AML-193 (cell line): ENCODE measurements around the gene MSANTD2.

Source experiments
- DNase-seq, 2 experiments: peaks; one replicate each; lab custom pipeline; 2025; lab: John Stamatoyannopoulos, UW

Gene MSANTD2

GRCh38 chr11:124817036-124817435, 16.8 kb upstream of the MSANTD2 start:
- no peak for DNase-seq

GRCh38 chr11:124814739-124815138, 14.5 kb upstream of the MSANTD2 start:
- DNase-seq: no peak

GRCh38 chr11:124812876-124813275, 12.7 kb upstream of the MSANTD2 start:
- no peak for DNase-seq

GRCh38 chr11:124811399-124812125, 11.4 kb upstream of the MSANTD2 start:
- no peak for DNase-seq

- DNase-seq: no peak
These were observed 7.6 kb upstream of the MSANTD2 start for GRCh38 chr11:124807660-124808270.

- DNase-seq: no peak
These were observed 7.0 kb upstream of the MSANTD2 start for GRCh38 chr11:124807201-124807600.

- DNase-seq: no peak
These were observed 4.7 kb upstream of the MSANTD2 start for GRCh38 chr11:124804884-124805283.

GRCh38 chr11:124801636-124802312, 1.6 kb upstream of the MSANTD2 start:
- DNase-seq: no peak

GRCh38 chr11:124801014-124801413, 808 bp upstream of the MSANTD2 start:
- no peak for DNase-seq

GRCh38 chr11:124799348-124800225, 619 bp downstream of the MSANTD2 start:
- DNase-seq: peak in 1 of 2 experiments; percentile 3

- no peak for DNase-seq
These were observed 1.2 kb downstream of the MSANTD2 start for GRCh38 chr11:124798991-124799347.

- DNase-seq: no peak
These were observed 3.9 kb downstream of the MSANTD2 start for GRCh38 chr11:124796312-124796711.

GRCh38 chr11:124793466-124794278, 6.5 kb downstream of the MSANTD2 start:
- peak; percentile 62 to 72 for DNase-seq

- DNase-seq: no peak
These were observed 8.4 kb downstream of the MSANTD2 start for GRCh38 chr11:124791626-124792341.

- no peak for DNase-seq
These were observed 11.7 kb downstream of the MSANTD2 start for GRCh38 chr11:124788521-124788920.

- DNase-seq: no peak
These were observed 16.2 kb downstream of the MSANTD2 start for GRCh38 chr11:124784051-124784450.

GRCh38 chr11:124783002-124783401, 17.2 kb downstream of the MSANTD2 start:
- DNase-seq: no peak

- DNase-seq: no peak
These were observed 20.6 kb downstream of the MSANTD2 start for GRCh38 chr11:124779568-124779967.

GRCh38 chr11:124778281-124778680, 21.9 kb downstream of the MSANTD2 start:
- no peak for DNase-seq

GRCh38 chr11:124776865-124777645, 23.2 kb downstream of the MSANTD2 start:
- no peak for DNase-seq
